HepG2 (cell line): ENCODE measurements around the gene DENND1C. TPM values are rescaled to one million over a fixed set of nuclear protein-coding genes. Genes with fewer than 3 reads are reported as not detected.
A peak's percentile ranks its signal among the peaks of the same experiment; 100 is the strongest.

ENCODE experiments used
- ATAC-seq: fragments of 200-7000 bp; cut with Tn5 transposase; 3 replicates; pipeline ENCODE4 v1.9.1; 2020; ENCODE audit warnings: mild to moderate bottlenecking, moderate library complexity
- BruUV-seq: library from RNA; stranded (reverse); fragments of 400-500 nt; replicated peaks from 2 replicates; lab custom pipeline; 2021; lab: Mats Ljungman, UMichigan
- CTCF ChIA-PET: fragments of 300-600 bp; formaldehyde crosslinking; extraction: SDS; loops from one replicate; lab custom pipeline; 2021; ENCODE audit warnings: low total read pairs, inconsistent platforms, low intra/inter-chr PET ratio; lab: Yijun Ruan, JAX
- POLR2A ChIA-PET: fragments of 350-600 bp; sonication (Branson Sonifier 250); formaldehyde crosslinking; loops from one replicate; lab custom pipeline; 2020; ENCODE audit warnings: antibody characterized with exemption, inconsistent platforms; lab: Yijun Ruan, JAX
- DNase-seq: peaks from one replicate; pipeline ENCODE4 v3.0.0-alpha.2; 2015; ENCODE audit warnings: low spot score
- FAIRE-seq: peaks from 3 replicates; lab custom pipeline; 2011; peaks lifted over from hg19 to GRCh38; lab: Jason Lieb, UNC
- H2AFZ ChIP-seq: one replicate; pipeline ENCODE4 v1.6.1; 2011; ENCODE audit warnings: low read length, inconsistent platforms
- H3K27ac ChIP-seq: fragments of 300-600 bp; 3 replicates; pipeline ENCODE4 v1.8.0; 2011; ENCODE audit warnings: mixed run types, mild to moderate bottlenecking, mixed read lengths, low read length, inconsistent platforms; ENCODE audit not compliant: insufficient read depth; ENCODE audit errors: extremely low read length
- H3K27me3 ChIP-seq, 2 experiments: fragments of 200-600 bp in 1 of 2; 2 replicates in 1 of 2; 3 replicates in 1 of 2; pipeline versions ENCODE4 v1.6.0 to v1.8.0; 2011; ENCODE audit warnings: low read length in 2 of 2, mild to moderate bottlenecking in 2 of 2, moderate library complexity in 2 of 2, inconsistent platforms in 1 of 2; ENCODE audit not compliant: insufficient read depth in 2 of 2, control insufficient read depth in 1 of 2
- H3K36me3 ChIP-seq, 2 experiments: fragments of 200-600 bp in 1 of 2; replicated peaks in 1 of 2; 2 replicates in 1 of 2; 3 replicates in 1 of 2; pipeline versions ENCODE4 v1.5.1 to v1.8.0; 2011; ENCODE audit warnings: low read length in 2 of 2, inconsistent platforms in 1 of 2; ENCODE audit not compliant: insufficient read depth in 2 of 2, control insufficient read depth in 1 of 2
- H3K4me1 ChIP-seq: 2 replicates; pipeline ENCODE4 v1.5.1; 2012; ENCODE audit warnings: low read length, inconsistent platforms; ENCODE audit not compliant: insufficient read depth
- H3K4me2 ChIP-seq: 2 replicates; pipeline ENCODE4 v1.6.0; 2011; ENCODE audit warnings: low read depth, low read length, inconsistent platforms
- H3K4me3 ChIP-seq, 3 experiments: fragments of 200-600 bp in 1 of 3; sonication (generic), shearing (Covaris generic) in 1 of 3; replicated peaks in 1 of 3; 2 replicates each; pipeline ENCODE4 v1.5.1; 2011 to 2016; ENCODE audit warnings: low read length in 3 of 3, inconsistent platforms in 2 of 3, low read depth in 2 of 3, mild to moderate bottlenecking in 2 of 3, control low read depth in 1 of 3, mixed read lengths in 1 of 3; ENCODE audit not compliant: insufficient read depth in 1 of 3
- H3K79me2 ChIP-seq: one replicate; pipeline ENCODE4 v1.6.1; 2011; ENCODE audit warnings: low read length, inconsistent platforms; ENCODE audit not compliant: insufficient read depth
- H3K9ac ChIP-seq: 2 replicates; pipeline ENCODE4 v1.6.0; 2011; ENCODE audit warnings: mild to moderate bottlenecking, low read depth, low read length, inconsistent platforms; ENCODE audit not compliant: insufficient read depth
- H3K9me3 ChIP-seq: 2 replicates; pipeline ENCODE4 v1.5.1; 2012; ENCODE audit warnings: mild to moderate bottlenecking, low read length
- H4K20me1 ChIP-seq: 2 replicates; pipeline ENCODE4 v1.6.0; 2011; ENCODE audit warnings: inconsistent platforms, mild to moderate bottlenecking, low read length, moderate library complexity; ENCODE audit not compliant: insufficient read depth
- ETV6 ChIP-seq: sonication (generic); formaldehyde crosslinking; conservative IDR thresholded peaks from 2 replicates; pipeline ENCODE4 v1.4.0; 2020; ENCODE audit warnings: missing genetic modification reagents
- IKZF1 ChIP-seq: fragments of 450-650 bp; IDR thresholded peaks from 2 replicates; pipeline ENCODE4 v1.7.1; 2016
- IRF2 ChIP-seq: IDR thresholded peaks from 2 replicates; pipeline ENCODE4 v1.6.1; 2018; ENCODE audit warnings: missing genetic modification reagents, missing compliant biosample characterization
- RNF2 ChIP-seq: fragments of 450-650 bp; conservative IDR thresholded peaks from 2 replicates; pipeline ENCODE4 v1.6.1; 2016; ENCODE audit warnings: low read depth
- SMYD3 ChIP-seq: sonication (generic); formaldehyde crosslinking; IDR thresholded peaks from 2 replicates; pipeline ENCODE4 v1.8.1; 2023; ENCODE audit warnings: mild to moderate bottlenecking, missing genetic modification reagents
- SRSF9 ChIP-seq: fragments of 200-400 bp; formaldehyde crosslinking; IDR thresholded peaks from 2 replicates; pipeline ENCODE4 v1.6.1; 2018; ENCODE audit warnings: borderline replicate concordance, mild to moderate bottlenecking, low read depth, low read length; ENCODE audit not compliant: insufficient read depth, poor library complexity, severe bottlenecking
- TERF1 ChIP-seq: sonication (generic); formaldehyde crosslinking; IDR thresholded peaks from 2 replicates; pipeline ENCODE4 v1.8.0; 2022; ENCODE audit warnings: mild to moderate bottlenecking, missing genetic modification reagents, moderate library complexity
- ZBTB33 ChIP-seq: sonication (generic); formaldehyde crosslinking; IDR thresholded peaks from 2 replicates; pipeline ENCODE4 v1.4.0; 2020; ENCODE audit warnings: missing genetic modification reagents
- ZNF441 ChIP-seq: sonication (generic); formaldehyde crosslinking; IDR thresholded peaks from 2 replicates; pipeline ENCODE4 v1.7.0; 2021; ENCODE audit warnings: missing genetic modification reagents, borderline replicate concordance
- ZNF446 ChIP-seq: sonication (generic); formaldehyde crosslinking; IDR thresholded peaks from 2 replicates; pipeline ENCODE4 v1.5.0; 2020; ENCODE audit warnings: mild to moderate bottlenecking, missing genetic modification reagents
- ZNF614 ChIP-seq: IDR thresholded peaks from 2 replicates; pipeline ENCODE4 v1.6.1; 2018; ENCODE audit warnings: missing biosample characterization, missing genetic modification reagents, inconsistent platforms, borderline replicate concordance
- ZNF619 ChIP-seq: sonication (generic); formaldehyde crosslinking; IDR thresholded peaks from 2 replicates; pipeline ENCODE4 v1.4.0; 2020; ENCODE audit warnings: mild to moderate bottlenecking, missing genetic modification reagents
- ZNF629 ChIP-seq: sonication (generic); formaldehyde crosslinking; conservative IDR thresholded peaks from 2 replicates; pipeline ENCODE4 v1.5.0; 2020; ENCODE audit warnings: missing genetic modification reagents
- ZNF660 ChIP-seq: sonication (generic); formaldehyde crosslinking; IDR thresholded peaks from 2 replicates; pipeline ENCODE4 v1.5.1; 2020; ENCODE audit warnings: mild to moderate bottlenecking, low read depth, missing genetic modification reagents, borderline replicate concordance
- WGBS: methylation state at CpG from one replicate; pipeline ENCODE4 v1.1.6; 2017; ENCODE audit warnings: low lambda C conversion rate; 5-methylcytosine and 5-hydroxymethylcytosine counted together
- in situ Hi-C: cut with HindIII; loops from 2 replicates; pipeline ENCODE4 v1.10.0; 2017; ENCODE audit warnings: low pct_unique_long_range_greater_than_20kb; ENCODE audit not compliant: extremely low pct_ligation_motif_present
- intact Hi-C: fragments of 100-400 bp; cut with micrococcal nuclease; formaldehyde crosslinking; loops from one replicate; pipeline ENCODE4 v1.10.0; 2022; ENCODE audit not compliant: unreplicated experiment
- polyA plus RNA-seq, 8 experiments: library from polyadenylated mRNA; depleted of rRNA in 3 of 8; stranded (reverse) in 7 of 8; unstranded in 1 of 8; fragments of >200 nt; fragmentation: Illumina TruSeq in 4 of 8; extraction: Trizol in 4 of 8; gene quantifications; 2 replicates each; pipeline versions ENCODE4 v1.2.1 to v1.2.3, GENCODE V29; 2011 to 2016; ENCODE audit warnings: low read depth in 4 of 8, missing spikeins in 1 of 8, mixed read lengths in 1 of 8; ENCODE audit not compliant: insufficient read depth in 1 of 8
- total RNA-seq, 5 experiments: library from RNA; depleted of rRNA; stranded (reverse); fragments of >200 nt; fragmentation: Illumina TruSeq; extraction: Trizol; gene quantifications; 2 replicates each; pipeline ENCODE4 v1.2.3, GENCODE V29; 2016; ENCODE audit warnings: low read depth in 1 of 5

The DENND1C gene
- total and polyA plus RNA-seq, 2 of the 13 experiments (the other 11 are each of a cell fraction or from before 2014, with no cell fraction given) = 0.04 to 0.73 TPM

DNA sequence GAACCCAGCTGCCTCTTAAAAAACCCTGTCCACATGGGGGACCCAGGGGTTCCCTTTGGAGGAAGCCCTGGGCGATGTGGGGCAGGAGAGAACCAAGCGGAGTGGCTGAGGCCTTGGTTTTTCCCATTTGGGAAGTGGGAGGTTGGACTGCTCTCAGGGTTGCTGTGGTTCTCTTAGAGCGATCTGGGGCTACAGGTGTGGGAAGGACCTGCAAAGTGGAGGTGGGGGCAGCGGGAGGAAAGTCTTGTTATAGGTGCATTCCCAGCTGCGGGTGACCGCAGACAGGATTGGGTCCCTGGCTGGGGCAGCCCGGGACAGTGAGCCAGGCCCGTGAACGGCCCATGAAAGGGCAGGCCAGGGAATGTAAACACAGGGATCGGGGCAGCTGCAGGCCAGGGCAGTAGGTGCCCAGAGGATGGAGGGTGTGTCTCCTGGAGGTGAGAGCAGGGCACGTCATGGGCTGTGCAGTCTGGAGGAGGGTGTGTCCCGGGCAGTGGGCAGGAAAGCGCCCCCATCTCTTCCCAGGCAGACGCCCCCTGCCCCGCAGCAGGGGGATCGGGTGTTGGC, 22.8 kb downstream of the DENND1C start (continued):
- TF ChIP-seq IRF2 (CRISPR knock-in tag) = no peak

DNA sequence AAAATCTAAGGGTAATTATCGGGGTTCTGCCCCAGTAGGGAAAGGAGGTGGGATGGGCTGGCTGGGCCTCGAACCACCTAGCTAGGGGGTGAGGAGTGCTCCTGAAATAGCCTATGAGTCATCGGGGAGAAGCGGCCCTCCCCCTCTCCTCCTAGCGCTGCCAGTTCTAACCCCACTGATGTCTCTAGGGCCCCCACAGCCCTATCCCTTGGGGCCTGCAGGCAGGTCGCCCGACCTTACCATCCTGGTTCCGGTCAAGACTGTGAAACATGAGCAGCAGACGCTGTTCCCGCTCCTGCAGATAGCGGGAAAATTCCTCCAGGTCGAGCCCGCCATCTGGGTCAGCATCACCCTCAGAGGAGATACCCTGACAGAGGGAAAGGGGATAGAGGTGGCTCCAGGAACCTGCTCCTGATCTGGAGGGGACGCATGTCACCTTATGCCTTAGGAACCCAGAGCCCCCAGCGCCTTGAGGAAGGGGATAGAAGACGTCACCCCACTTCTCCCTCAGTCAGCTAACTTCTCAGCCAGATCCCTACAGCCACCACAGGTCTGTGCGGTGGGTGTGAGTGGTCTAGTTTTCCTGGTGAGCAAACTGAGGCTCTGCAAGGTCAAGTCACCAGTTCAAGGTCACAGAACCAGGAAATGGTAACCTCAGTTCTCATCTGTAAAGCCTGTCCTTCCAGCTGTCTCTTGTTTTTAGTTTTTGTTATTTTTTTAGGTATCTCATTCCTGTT, 23.5 kb downstream of the DENND1C start:
- peaks cover 11% of the 10 kb centered on the region for H3K4me1 ChIP-seq
- no peak for TF ChIP-seq ZNF614
- no peak for TF ChIP-seq ZNF441 (CRISPR knock-in tag)
- TF ChIP-seq IKZF1 = no peak
- TF ChIP-seq ZNF446 (CRISPR knock-in tag) = no peak
- peak; percentile 19; the same call in 1 of the 2 replicates for TF ChIP-seq ZBTB33
- no peak for TF ChIP-seq SMYD3
- 0 out of 2 replicates have a peak, but pooled peaks have one; percentile 3 for TF ChIP-seq ZNF629
- no peak for TF ChIP-seq TERF1 (CRISPR knock-in tag)
- no peak for TF ChIP-seq RNF2
- TF ChIP-seq ETV6 (CRISPR knock-in tag) = no peak
- 0 out of 2 replicates have a peak, but pooled peaks have one; percentile 8 for TF ChIP-seq ZNF619 (CRISPR knock-in tag)
- TF ChIP-seq SRSF9 = no peak
- TF ChIP-seq ZNF660 (CRISPR knock-in tag) = no peak
- H3K4me2 ChIP-seq = peak overlapping the region; percentile 91
- intact Hi-C loops (no loop called here), in situ Hi-C loops (no loop called here)
- CTCF ChIA-PET = no interaction called here
- POLR2A ChIA-PET = interaction anchor here (2.0 kb wide), 1 partner anchor 33 kb away, joined by 4 read pairs; the partner anchor contains the start of gene KHSRP
- peaks cover 9 to 24% of the 10 kb centered on the region in 2 experiments for H3K36me3 ChIP-seq
- no peak for FAIRE-seq
- peaks cover 5% of the 10 kb centered on the region; the same call in 1 of the 2 replicates for H3K9me3 ChIP-seq
- peak overlapping the region in 2 of 3 experiments; percentile 66 to 81; a peak in 3 of 6 replicates for H3K4me3 ChIP-seq
- BruUV-seq = no TSS peak
- 96% methylated on average over 13 of the region's 17 CpGs for WGBS
- H3K9ac ChIP-seq = peak overlapping the region; percentile 57; the same call in 1 of the 2 replicates
- H3K27ac ChIP-seq = no peak overlapping the region
- ATAC-seq = no peak
- no peaks in the 10 kb centered on the region for H4K20me1 ChIP-seq
- DNase-seq = no peak
- no peaks in the 10 kb centered on the region for H3K27me3 ChIP-seq
- no peaks in the 10 kb centered on the region for H3K79me2 ChIP-seq
- no peak overlapping the region for H2AFZ ChIP-seq
